ENCODE data around the gene RPAP3.

DNA sequence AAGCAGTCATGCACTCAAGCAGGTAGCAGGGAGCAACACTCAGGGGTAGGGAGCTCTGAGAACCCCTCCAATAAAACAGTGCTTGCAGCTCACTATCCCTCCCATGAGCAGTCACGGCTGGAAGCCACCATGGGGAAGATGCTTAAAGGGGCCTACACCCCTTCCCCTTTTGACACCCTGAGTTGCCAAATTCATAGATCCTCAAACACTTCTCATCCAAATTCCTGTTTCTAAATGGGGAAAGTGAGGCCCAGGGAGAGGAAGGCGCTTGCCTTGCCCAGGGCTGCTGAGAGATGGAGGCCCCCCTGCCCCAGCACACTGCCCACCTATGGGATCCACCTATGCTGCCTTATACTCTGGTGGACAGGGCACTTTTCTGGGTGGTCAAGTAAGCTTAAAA, 26.7 kb upstream of the RPAP3 start:
- TF ChIP-seq, protein P1, sequence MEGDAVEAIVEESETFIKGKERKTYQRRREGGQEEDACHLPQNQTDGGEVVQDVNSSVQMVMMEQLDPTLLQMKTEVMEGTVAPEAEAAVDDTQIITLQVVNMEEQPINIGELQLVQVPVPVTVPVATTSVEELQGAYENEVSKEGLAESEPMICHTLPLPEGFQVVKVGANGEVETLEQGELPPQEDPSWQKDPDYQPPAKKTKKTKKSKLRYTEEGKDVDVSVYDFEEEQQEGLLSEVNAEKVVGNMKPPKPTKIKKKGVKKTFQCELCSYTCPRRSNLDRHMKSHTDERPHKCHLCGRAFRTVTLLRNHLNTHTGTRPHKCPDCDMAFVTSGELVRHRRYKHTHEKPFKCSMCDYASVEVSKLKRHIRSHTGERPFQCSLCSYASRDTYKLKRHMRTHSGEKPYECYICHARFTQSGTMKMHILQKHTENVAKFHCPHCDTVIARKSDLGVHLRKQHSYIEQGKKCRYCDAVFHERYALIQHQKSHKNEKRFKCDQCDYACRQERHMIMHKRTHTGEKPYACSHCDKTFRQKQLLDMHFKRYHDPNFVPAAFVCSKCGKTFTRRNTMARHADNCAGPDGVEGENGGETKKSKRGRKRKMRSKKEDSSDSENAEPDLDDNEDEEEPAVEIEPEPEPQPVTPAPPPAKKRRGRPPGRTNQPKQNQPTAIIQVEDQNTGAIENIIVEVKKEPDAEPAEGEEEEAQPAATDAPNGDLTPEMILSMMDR (conservative IDR thresholded peaks at IDR 0.05; ENCODE audit: low read depth in 2 of 2) = no peak
- TF ChIP-seq EZH2 (IDR thresholded peaks at IDR 0.05; ENCODE audit: low read depth, unreplicated experiment) (no peak), JUNB (IDR thresholded peaks at IDR 0.05; ENCODE audit: unreplicated experiment) (no peak), POLR2AphosphoS5 (IDR thresholded peaks at IDR 0.05; ENCODE audit: low read depth) (no peak), CREB1 (CRISPR knock-in tag; IDR thresholded peaks at IDR 0.05; ENCODE audit: low read depth) (no peak), EZH2phosphoT487 (IDR thresholded peaks at IDR 0.05; ENCODE audit: unreplicated experiment) (no peak), NANOG (IDR thresholded peaks at IDR 0.05; ENCODE audit: borderline replicate concordance) (no peak)
- TF ChIP-seq, protein P2, sequence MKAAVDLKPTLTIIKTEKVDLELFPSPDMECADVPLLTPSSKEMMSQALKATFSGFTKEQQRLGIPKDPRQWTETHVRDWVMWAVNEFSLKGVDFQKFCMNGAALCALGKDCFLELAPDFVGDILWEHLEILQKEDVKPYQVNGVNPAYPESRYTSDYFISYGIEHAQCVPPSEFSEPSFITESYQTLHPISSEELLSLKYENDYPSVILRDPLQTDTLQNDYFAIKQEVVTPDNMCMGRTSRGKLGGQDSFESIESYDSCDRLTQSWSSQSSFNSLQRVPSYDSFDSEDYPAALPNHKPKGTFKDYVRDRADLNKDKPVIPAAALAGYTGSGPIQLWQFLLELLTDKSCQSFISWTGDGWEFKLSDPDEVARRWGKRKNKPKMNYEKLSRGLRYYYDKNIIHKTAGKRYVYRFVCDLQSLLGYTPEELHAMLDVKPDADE (IDR thresholded peaks at IDR 0.05) = no peak
- TF ChIP-seq, protein P3, sequence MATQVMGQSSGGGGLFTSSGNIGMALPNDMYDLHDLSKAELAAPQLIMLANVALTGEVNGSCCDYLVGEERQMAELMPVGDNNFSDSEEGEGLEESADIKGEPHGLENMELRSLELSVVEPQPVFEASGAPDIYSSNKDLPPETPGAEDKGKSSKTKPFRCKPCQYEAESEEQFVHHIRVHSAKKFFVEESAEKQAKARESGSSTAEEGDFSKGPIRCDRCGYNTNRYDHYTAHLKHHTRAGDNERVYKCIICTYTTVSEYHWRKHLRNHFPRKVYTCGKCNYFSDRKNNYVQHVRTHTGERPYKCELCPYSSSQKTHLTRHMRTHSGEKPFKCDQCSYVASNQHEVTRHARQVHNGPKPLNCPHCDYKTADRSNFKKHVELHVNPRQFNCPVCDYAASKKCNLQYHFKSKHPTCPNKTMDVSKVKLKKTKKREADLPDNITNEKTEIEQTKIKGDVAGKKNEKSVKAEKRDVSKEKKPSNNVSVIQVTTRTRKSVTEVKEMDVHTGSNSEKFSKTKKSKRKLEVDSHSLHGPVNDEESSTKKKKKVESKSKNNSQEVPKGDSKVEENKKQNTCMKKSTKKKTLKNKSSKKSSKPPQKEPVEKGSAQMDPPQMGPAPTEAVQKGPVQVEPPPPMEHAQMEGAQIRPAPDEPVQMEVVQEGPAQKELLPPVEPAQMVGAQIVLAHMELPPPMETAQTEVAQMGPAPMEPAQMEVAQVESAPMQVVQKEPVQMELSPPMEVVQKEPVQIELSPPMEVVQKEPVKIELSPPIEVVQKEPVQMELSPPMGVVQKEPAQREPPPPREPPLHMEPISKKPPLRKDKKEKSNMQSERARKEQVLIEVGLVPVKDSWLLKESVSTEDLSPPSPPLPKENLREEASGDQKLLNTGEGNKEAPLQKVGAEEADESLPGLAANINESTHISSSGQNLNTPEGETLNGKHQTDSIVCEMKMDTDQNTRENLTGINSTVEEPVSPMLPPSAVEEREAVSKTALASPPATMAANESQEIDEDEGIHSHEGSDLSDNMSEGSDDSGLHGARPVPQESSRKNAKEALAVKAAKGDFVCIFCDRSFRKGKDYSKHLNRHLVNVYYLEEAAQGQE (IDR thresholded peaks at IDR 0.05; ENCODE audit: unreplicated experiment) = no peak
- TF ChIP-seq, protein P4, sequence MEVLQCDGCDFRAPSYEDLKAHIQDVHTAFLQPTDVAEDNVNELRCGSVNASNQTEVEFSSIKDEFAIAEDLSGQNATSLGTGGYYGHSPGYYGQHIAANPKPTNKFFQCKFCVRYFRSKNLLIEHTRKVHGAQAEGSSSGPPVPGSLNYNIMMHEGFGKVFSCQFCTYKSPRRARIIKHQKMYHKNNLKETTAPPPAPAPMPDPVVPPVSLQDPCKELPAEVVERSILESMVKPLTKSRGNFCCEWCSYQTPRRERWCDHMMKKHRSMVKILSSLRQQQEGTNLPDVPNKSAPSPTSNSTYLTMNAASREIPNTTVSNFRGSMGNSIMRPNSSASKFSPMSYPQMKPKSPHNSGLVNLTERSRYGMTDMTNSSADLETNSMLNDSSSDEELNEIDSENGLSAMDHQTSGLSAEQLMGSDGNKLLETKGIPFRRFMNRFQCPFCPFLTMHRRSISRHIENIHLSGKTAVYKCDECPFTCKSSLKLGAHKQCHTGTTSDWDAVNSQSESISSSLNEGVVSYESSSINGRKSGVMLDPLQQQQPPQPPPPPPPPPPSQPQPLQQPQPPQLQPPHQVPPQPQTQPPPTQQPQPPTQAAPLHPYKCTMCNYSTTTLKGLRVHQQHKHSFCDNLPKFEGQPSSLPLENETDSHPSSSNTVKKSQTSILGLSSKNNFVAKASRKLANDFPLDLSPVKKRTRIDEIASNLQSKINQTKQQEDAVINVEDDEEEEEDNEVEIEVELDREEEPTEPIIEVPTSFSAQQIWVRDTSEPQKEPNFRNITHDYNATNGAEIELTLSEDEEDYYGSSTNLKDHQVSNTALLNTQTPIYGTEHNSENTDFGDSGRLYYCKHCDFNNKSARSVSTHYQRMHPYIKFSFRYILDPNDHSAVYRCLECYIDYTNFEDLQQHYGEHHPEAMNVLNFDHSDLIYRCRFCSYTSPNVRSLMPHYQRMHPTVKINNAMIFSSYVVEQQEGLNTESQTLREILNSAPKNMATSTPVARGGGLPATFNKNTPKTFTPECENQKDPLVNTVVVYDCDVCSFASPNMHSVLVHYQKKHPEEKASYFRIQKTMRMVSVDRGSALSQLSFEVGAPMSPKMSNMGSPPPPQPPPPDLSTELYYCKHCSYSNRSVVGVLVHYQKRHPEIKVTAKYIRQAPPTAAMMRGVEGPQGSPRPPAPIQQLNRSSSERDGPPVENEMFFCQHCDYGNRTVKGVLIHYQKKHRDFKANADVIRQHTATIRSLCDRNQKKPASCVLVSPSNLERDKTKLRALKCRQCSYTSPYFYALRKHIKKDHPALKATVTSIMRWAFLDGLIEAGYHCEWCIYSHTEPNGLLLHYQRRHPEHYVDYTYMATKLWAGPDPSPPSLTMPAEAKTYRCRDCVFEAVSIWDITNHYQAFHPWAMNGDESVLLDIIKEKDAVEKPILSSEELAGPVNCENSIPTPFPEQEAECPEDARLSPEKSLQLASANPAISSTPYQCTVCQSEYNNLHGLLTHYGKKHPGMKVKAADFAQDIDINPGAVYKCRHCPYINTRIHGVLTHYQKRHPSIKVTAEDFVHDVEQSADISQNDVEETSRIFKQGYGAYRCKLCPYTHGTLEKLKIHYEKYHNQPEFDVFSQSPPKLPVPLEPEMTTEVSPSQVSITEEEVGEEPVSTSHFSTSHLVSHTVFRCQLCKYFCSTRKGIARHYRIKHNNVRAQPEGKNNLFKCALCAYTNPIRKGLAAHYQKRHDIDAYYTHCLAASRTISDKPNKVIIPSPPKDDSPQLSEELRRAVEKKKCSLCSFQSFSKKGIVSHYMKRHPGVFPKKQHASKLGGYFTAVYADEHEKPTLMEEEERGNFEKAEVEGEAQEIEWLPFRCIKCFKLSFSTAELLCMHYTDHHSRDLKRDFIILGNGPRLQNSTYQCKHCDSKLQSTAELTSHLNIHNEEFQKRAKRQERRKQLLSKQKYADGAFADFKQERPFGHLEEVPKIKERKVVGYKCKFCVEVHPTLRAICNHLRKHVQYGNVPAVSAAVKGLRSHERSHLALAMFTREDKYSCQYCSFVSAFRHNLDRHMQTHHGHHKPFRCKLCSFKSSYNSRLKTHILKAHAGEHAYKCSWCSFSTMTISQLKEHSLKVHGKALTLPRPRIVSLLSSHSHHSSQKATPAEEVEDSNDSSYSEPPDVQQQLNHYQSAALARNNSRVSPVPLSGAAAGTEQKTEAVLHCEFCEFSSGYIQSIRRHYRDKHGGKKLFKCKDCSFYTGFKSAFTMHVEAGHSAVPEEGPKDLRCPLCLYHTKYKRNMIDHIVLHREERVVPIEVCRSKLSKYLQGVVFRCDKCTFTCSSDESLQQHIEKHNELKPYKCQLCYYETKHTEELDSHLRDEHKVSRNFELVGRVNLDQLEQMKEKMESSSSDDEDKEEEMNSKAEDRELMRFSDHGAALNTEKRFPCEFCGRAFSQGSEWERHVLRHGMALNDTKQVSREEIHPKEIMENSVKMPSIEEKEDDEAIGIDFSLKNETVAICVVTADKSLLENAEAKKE (CRISPR knock-in tag; IDR thresholded peaks at IDR 0.05) = no peak

Data from GM23338 (cell line).